SJSA1 (cell line): ENCODE results near the gene SEMA7A. TPM values are rescaled to one million over a fixed set of nuclear protein-coding genes. Genes with fewer than 3 reads are reported as not detected.

Source experiments
- DNase-seq, 2 experiments: peaks; one replicate each; pipeline ENCODE4 v3.0.0-alpha.2; 2015 to 2020; ENCODE audit warnings: low spot score in 2 of 2, low read depth in 1 of 2
- H3K27ac ChIP-seq: fragments of 250-450 bp; sonication (Bioruptor Pico); 2 replicates; pipeline ENCODE4 v1.5.1; 2020; ENCODE audit warnings: mild to moderate bottlenecking, moderate library complexity
- H3K27me3 ChIP-seq: fragments of 250-450 bp; sonication (Bioruptor Pico); replicated peaks from 2 replicates; pipeline ENCODE4 v1.5.1; 2020; ENCODE audit warnings: mild to moderate bottlenecking, moderate library complexity
- H3K36me3 ChIP-seq: fragments of 250-450 bp; sonication (Bioruptor Pico); 2 replicates; pipeline ENCODE4 v1.5.1; 2020; ENCODE audit warnings: mild to moderate bottlenecking
- H3K4me1 ChIP-seq: fragments of 250-450 bp; sonication (Bioruptor Pico); replicated peaks from 2 replicates; pipeline ENCODE4 v1.6.1; 2021; ENCODE audit warnings: mild to moderate bottlenecking
- H3K4me3 ChIP-seq: fragments of 250-450 bp; sonication (Bioruptor Pico); 2 replicates; pipeline ENCODE4 v1.5.1; 2020; ENCODE audit warnings: mild to moderate bottlenecking
- H3K9me3 ChIP-seq: fragments of 250-450 bp; sonication (Bioruptor Pico); replicated peaks from 2 replicates; pipeline ENCODE4 v1.5.1; 2020; ENCODE audit warnings: mild to moderate bottlenecking
- total RNA-seq: library from RNA; depleted of rRNA; stranded (reverse); fragments of >200 nt; shearing (Covaris generic); gene quantifications from 2 replicates; pipeline ENCODE4 v1.2.3, GENCODE V29; 2014

SEMA7A gene
- total RNA-seq, 1 experiment from 2014 or later = 5.4 TPM

DNA sequence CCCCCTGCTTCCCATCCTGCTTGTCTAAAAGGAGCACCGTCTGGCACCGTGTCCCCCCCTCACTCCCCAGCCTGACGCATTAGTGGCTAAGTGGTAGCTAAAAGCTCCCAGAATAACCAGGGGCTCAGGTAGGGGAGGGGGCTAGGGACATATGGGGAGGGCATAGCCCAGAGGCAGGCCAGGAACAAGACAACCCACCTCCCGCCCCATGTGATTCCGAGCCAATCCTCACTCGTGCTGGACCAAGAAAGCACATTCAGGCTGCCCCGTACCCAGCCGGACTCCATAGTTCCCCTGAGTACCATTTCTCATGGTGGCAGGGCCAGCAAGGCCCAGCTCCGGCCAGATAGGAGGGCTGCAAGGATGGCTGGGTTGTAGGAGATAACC is 11.5 kb downstream of the SEMA7A start:
- Histone ChIP-seq H3K4me1 (peaks cover 63% of the 10 kb centered on the region), H3K27me3 (no peaks in the 10 kb centered on the region), H3K4me3 (no peak overlapping the region), H3K27ac (peak overlapping the region; percentile 40), H3K36me3 (no peaks in the 10 kb centered on the region; the same call in 1 of the 2 replicates), H3K9me3 (no peaks in the 10 kb centered on the region)
- DNase-seq = no peak

DNA sequence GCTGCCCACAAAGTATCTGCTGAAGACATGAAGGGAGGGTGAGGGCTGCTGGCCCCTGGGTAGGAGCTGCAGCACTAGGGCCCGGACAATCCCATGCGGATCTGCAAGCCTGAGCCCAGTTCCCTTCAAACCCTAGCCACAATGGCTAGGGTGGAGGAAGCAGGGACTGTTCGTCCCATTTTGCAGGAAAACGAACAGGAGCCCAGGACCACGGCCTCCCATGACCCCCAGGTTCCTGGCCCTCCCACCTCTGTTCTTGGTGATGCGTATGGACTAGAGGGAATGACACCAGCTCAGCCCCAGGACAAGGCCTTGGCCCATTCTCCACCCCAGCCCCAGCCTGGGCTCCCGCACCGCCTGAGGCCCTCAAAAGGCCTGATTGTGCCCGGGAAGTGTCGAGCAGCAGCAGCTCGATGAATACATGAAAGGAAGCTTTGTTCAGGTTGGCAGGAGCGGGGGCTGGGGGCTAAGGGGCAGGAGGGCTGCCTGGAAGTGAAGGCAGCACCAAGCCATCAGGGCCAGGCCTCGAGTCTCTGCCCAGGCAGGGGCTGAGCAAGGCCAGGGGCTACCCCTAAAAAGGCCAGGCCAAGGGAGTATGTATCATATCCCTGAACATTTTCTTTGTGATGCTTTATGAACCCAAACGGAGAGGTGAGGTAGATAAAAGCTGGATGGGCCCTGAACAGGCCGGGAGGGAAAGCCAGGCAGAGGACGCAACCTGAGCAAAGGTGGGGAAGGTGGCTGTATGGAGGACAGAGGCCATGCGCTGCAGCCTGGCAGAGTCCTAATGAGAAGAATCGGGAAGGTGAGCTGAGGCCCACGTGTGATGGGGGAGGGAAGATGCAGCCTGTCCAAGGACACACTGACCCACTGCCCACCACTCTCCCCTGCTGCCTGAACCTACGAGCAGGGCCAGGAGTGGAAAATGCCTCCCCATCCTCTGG is 12.2 kb downstream of the SEMA7A start:
- no peak overlapping the region for H3K4me3 ChIP-seq
- no peak overlapping the region; the same call in 1 of the 2 replicates for H3K27ac ChIP-seq
- H3K4me1 ChIP-seq = peaks cover 70% of the 10 kb centered on the region
- H3K36me3 ChIP-seq = peaks cover 4% of the 10 kb centered on the region; the same call in 1 of the 2 replicates
- H3K9me3 ChIP-seq = no peaks in the 10 kb centered on the region
- no peak for DNase-seq
- H3K27me3 ChIP-seq = no peaks in the 10 kb centered on the region

DNA sequence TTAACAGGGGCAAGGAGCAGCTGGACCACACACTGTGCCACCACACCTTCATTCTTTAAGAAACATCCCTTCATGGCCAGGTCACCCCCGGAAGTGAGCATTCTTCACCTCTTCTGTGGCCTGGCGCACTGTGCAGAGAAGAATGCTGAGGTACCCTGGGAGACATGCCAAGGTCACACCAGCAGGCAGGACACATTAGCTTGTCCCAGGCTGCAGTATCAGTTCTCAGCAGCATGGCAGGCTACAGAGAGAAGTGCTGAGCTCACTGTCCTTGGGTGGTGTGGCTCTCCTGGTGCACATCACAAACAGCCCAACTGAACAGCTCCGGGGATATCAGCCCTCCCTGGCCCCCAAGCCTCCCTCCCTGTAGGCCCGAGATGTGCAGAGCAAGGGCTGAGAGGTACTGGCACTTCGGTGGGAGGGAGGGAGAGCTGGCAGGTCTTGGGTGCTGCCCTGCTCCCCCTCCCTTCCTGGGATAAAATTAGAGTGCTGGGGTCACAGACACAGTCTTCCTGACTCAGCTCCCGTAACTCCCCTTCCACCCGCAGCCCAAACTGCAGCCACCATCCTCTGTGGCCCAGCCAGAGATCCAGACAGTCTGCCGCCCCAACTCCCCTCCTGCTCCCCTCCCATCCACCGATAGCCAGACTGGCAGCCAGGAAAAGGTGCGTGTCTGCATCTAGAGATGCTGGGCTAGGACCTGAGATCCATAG is 13.4 kb downstream of the SEMA7A start:
- peak; percentile 53 to 66 for DNase-seq
- H3K27me3 ChIP-seq = no peaks in the 10 kb centered on the region
- H3K27ac ChIP-seq = peak overlapping the region; percentile 38
- H3K4me3 ChIP-seq = no peak overlapping the region
- 0 out of 2 replicates have a peak, but pooled peaks cover 4% of the 10 kb centered on the region for H3K36me3 ChIP-seq
- H3K4me1 ChIP-seq = peaks cover 71% of the 10 kb centered on the region
- H3K9me3 ChIP-seq = no peaks in the 10 kb centered on the region

DNA sequence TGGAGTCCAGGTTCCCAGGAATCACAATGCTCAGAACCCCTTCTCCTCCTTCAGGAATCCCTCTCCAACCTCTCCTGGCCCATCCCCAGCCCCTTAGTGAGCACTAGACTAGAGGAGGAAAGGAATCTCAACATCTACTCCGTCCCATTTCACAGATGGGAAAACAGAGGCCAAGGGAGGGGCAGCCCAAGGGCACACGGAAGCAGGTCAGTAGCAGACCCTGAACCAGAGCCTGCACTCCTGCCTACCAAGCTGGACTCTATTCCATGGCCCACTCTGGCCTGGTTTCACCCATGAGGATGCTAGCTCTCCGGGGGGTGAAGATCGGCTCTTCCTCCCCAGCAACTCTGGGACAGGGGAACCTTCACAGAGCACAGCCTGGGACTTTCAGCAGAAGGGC is 14.3 kb downstream of the SEMA7A start:
- H3K9me3 ChIP-seq = no peaks in the 10 kb centered on the region
- H3K4me1 ChIP-seq = peaks cover 71% of the 10 kb centered on the region
- H3K4me3 ChIP-seq = no peak overlapping the region
- no peak for DNase-seq
- peak overlapping the region; percentile 38 for H3K27ac ChIP-seq
- H3K36me3 ChIP-seq = 0 out of 2 replicates have a peak, but pooled peaks cover 4% of the 10 kb centered on the region
- H3K27me3 ChIP-seq = no peaks in the 10 kb centered on the region

DNA sequence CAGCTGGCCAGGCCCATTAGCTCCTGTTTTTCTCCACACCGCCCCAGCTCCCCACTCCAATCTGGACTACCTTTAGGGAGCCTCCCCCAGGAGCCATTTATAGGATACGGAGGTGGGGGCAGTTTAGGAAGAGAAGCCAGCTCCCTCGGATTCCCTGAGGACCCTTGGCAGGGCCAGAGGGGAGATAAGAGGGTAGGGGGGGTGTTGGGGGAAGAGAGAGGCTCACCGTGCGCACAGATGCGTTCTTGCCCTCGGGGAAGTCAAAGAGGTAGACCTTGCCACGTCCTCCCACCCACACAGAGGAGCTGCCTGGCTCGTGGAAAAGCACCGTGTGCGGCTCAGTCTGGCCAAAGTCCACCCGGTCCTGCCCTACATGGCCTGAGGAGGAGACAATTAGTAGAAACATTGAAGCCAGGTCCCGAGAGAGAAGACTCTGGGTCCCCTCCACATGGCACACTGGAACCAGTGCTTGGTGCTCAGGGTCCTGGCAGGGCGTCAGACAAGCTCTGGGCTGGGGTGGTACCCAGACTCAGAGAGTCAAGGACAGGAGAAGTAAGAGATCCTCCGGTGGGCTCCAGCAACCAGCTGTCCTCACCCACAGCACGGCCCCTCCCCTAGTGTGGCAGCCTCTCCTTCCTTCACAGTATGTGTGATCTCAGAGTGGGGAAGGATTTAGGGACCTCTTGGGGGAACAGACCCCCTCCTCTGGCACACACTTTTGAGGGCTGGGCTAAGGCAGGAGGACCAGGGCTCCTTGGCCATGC is 15.0 kb downstream of the SEMA7A start:
- H3K27ac ChIP-seq = no peak overlapping the region
- no peaks in the 10 kb centered on the region for H3K27me3 ChIP-seq

DNA sequence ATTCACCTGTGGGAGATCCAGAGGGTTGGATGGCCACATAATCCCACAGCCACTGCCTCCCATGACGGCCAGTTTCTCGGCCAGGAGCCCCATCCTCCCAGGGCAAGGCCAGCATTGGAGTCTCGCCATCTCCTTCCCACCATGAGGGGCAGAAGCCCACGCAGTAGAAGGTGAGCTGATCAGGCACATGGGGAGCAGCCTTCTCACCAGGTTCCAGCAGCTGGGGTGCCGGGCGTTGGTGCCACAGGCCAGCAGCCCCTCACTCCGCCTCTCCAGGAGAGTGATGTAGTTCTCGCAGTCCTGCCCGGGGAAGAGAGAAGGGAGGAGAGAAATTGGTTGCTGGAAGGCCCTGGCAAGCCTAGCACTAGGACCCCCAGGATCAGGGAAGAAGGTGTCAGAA is 16.1 kb downstream of the SEMA7A start:
- 0 out of 2 replicates have a peak, but pooled peaks cover 4% of the 10 kb centered on the region for H3K36me3 ChIP-seq
- no peak for DNase-seq
- H3K27me3 ChIP-seq = no peaks in the 10 kb centered on the region
- no peaks in the 10 kb centered on the region for H3K9me3 ChIP-seq
- peaks cover 55% of the 10 kb centered on the region for H3K4me1 ChIP-seq
- H3K27ac ChIP-seq = peak overlapping the region; percentile 3; the same call in 1 of the 2 replicates
- no peak overlapping the region for H3K4me3 ChIP-seq

More for the DNA sequence above, 15.0 kb downstream of the SEMA7A start:
- Histone ChIP-seq H3K36me3 (0 out of 2 replicates have a peak, but pooled peaks cover 4% of the 10 kb centered on the region), H3K4me3 (no peak overlapping the region), H3K9me3 (no peaks in the 10 kb centered on the region), H3K4me1 (peaks cover 65% of the 10 kb centered on the region)
- DNase-seq = no peak

DNA sequence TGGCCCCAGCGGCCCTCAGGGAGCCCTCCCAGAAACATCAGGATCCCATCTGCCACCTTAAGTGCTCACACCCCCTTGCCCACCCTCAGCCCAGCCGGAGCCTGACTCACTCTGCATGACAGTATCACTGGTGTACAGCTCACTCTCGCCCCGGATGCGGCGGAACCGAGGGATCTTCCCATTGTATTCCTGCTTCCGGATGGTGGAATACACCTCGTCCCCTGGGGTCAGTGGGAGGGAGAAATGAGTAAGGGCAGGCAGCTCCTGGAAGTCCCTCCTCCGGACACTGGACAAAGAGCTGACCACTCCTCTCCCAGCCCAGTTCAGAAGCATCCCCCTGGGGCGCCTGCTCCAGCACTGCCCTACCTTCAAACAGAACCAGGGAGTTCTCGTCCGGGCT is 16.5 kb downstream of the SEMA7A start:
- Histone ChIP-seq H3K27ac (peak overlapping the region; percentile 15; the same call in 1 of the 2 replicates), H3K9me3 (no peaks in the 10 kb centered on the region), H3K4me1 (peaks cover 50% of the 10 kb centered on the region), H3K36me3 (0 out of 2 replicates have a peak, but pooled peaks cover 4% of the 10 kb centered on the region), H3K4me3 (no peak overlapping the region), H3K27me3 (no peaks in the 10 kb centered on the region)
- peak; percentile 73 to 91 for DNase-seq

DNA sequence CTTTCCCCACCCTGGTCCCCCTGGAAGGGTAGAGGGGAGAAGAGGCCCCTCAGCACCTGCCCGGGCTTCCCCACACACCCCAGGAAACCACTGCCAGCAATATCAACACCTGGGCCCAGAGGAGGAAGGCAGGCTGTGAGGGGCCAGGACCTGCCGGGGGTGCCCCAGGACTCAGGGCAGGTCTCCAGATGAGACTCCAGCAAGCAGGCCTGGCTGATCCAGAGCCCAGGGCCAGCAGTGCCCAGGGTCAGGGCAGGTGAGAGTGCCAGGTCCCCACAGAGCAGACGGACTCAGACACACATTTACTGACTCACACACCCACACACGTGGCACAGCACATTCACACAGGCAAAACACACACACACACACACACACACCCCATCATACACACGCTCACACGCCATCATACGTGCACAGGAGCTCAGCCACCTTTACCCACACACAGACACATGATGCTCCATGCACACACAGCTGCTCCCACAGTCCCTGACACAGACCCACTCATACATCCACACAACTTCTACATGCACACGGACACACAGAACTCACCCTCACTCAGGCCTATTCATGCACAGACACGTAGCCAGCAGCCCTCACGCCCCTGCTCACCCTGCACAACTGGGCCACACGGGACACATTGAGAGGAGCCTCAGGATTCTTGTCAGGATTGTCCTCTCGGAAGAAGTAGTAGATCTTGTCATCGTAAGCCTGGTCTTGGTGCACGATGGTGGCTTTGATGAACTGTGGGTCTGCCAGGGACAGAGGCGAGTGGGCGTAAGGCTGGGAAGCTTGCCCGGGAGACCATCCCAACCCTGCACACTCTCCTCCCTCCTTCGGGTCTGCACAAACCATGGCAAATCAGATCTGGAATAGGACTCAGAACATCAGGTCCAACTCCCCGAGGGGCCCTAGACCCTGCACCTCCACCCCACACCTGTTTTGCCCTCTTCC is 17.5 kb downstream of the SEMA7A start:
- Histone ChIP-seq H3K36me3 (0 out of 2 replicates have a peak, but pooled peaks cover 4% of the 10 kb centered on the region), H3K27ac (peak overlapping the region; percentile 15; the same call in 1 of the 2 replicates), H3K27me3 (no peaks in the 10 kb centered on the region), H3K9me3 (no peaks in the 10 kb centered on the region), H3K4me1 (peaks cover 40% of the 10 kb centered on the region), H3K4me3 (no peak overlapping the region)
- DNase-seq = no peak

DNA sequence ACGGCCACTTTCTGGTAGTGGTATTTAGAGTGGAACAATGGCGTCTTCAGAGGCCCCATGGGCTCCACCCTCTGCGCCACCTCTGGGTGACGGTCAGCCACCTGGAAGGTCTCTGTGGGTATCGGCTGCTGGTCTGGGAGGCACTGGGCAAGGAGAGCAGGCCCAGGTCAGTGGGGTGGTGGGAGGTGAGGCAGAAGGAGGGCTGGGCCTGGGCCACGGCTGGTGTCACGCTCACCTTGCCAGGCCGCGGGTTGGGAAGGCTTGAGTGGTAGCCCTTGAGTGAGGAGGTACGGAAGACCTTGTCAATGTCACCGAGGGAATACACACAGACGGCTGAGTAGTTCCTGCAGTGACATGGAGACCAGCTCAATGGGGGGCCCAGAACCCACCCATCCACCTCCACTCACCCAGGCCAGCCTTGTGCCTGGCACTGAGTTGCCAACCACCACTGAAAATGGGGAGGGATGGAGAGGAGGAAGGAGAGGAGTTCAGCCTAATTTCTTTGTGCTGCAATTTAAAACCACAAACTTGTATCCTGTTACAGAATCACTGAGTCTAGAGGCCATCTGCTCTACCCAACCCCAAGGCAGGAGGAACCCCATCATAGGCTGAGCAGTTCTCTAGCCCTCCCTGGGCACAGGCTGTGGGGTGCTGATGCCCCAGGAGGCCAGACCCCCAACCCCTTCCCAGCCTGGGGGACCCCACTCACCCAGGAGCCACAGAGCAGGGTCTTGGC is 19.0 kb downstream of the SEMA7A start:
- H3K27me3 ChIP-seq = no peaks in the 10 kb centered on the region
- H3K4me3 ChIP-seq = no peak overlapping the region
- no peak for DNase-seq
- 0 out of 2 replicates have a peak, but pooled peaks cover 4% of the 10 kb centered on the region for H3K36me3 ChIP-seq
- no peak overlapping the region for H3K27ac ChIP-seq
- H3K4me1 ChIP-seq = peaks cover 26% of the 10 kb centered on the region
- no peaks in the 10 kb centered on the region for H3K9me3 ChIP-seq

DNA sequence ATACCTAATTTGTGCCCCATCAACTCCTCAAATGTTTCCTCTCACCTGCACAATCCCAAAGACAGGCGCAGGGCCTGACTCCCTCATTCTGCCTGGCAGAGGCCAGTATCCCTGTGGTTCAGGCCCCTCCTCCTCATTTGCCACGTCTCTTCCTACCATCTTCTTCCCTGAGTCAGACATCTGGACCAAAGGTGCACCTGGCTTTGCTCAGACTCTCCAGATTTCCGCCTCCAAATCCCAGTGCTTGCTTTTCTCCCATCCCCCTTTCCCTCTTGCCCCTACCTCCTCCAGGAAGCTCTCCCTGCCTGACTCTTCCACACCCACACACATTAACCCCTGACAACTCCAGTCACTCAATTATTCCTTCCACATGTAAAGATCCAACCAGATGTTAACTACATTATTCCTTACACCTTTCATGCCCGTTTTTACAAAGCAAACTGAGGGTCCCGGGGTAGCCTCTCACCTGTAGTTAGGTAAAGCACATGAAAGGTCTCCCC is 19.6 kb downstream of the SEMA7A start:
- no peak overlapping the region for H3K4me3 ChIP-seq
- H3K27ac ChIP-seq = no peak overlapping the region
- peaks cover 19% of the 10 kb centered on the region for H3K4me1 ChIP-seq
- no peaks in the 10 kb centered on the region for H3K27me3 ChIP-seq
- 0 out of 2 replicates have a peak, but pooled peaks cover 4% of the 10 kb centered on the region for H3K36me3 ChIP-seq
- H3K9me3 ChIP-seq = no peaks in the 10 kb centered on the region
- no peak for DNase-seq

DNA sequence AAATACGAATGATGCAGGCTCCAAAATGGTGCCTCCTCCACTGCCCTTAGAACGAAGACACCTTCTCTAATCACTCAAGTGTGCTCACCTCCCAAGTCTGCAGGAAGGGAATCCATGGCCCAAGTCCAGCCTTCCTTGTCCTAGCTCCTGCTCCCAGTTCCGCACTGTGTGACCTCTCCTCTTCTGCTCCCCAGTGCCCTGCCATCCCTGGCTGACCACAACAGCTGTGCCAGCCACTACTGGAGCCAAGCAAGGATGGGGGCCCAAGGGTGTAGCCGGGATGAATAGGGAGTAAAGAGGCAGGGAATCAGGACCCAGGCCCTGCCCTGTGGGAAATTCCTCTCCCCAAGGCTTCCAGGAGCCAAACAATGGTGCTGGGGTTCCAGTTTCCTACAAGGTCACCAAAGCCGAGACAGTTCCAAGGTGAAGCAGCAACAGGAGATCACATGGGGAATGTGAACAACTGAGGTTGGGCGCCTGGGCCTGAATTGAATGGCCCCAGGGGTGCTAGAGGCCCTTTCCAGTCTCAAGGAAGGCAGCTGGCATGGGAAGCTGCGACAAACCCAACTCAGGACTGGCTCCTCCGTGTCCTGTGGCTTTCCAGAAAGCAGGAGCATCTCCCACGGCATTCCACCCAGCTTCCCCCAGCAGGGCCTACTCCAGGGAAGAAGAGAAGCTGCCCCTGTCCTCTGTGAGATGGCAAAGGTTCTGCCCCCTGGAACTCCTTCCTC is 20.2 kb downstream of the SEMA7A start:
- H3K27me3 ChIP-seq = no peaks in the 10 kb centered on the region
- no peak overlapping the region for H3K27ac ChIP-seq
- H3K36me3 ChIP-seq = 0 out of 2 replicates have a peak, but pooled peaks cover 4% of the 10 kb centered on the region
- no peaks in the 10 kb centered on the region for H3K9me3 ChIP-seq
- DNase-seq = no peak
- H3K4me1 ChIP-seq = peaks cover 16% of the 10 kb centered on the region
- no peak overlapping the region for H3K4me3 ChIP-seq
